H9 (cell line): ENCODE measurements around the gene OLFM1. TPM values are rescaled to one million over a fixed set of nuclear protein-coding genes. Genes with fewer than 3 reads are reported as not detected.

Experiments used
- DNase-seq: peaks from one replicate; pipeline ENCODE4 v3.0.0-alpha.2; 2017
- H2AFZ ChIP-seq: one replicate; pipeline ENCODE4 v1.6.1; 2013; ENCODE audit warnings: mild to moderate bottlenecking, low read length, control low read depth, moderate library complexity
- H2AK5ac ChIP-seq: 2 replicates; pipeline ENCODE4 v1.6.1; 2013; ENCODE audit warnings: low read length, control low read depth, mixed read lengths; ENCODE audit not compliant: insufficient read length
- H2BK120ac ChIP-seq: one replicate; pipeline ENCODE4 v1.6.1; 2013; ENCODE audit warnings: low read depth, mild to moderate bottlenecking, low read length, control low read depth, inconsistent platforms; ENCODE audit not compliant: poor library complexity, severe bottlenecking
- H2BK12ac ChIP-seq: 2 replicates; pipeline ENCODE4 v1.6.1; 2013; ENCODE audit warnings: low read length, control low read depth, mixed read lengths, low read depth; ENCODE audit not compliant: insufficient read length
- H2BK15ac ChIP-seq: 2 replicates; pipeline ENCODE4 v1.6.1; 2013; ENCODE audit warnings: low read depth, low read length, control low read depth
- H2BK20ac ChIP-seq: one replicate; pipeline ENCODE4 v1.6.1; 2013; ENCODE audit warnings: low read depth, mild to moderate bottlenecking, low read length, control low read depth, inconsistent platforms; ENCODE audit not compliant: poor library complexity, severe bottlenecking
- H2BK5ac ChIP-seq: 2 replicates; pipeline ENCODE4 v1.6.1; 2013; ENCODE audit warnings: low read length, control low read depth, mixed read lengths; ENCODE audit not compliant: insufficient read length
- H3K14ac ChIP-seq: 2 replicates; pipeline ENCODE4 v1.6.1; 2013; ENCODE audit warnings: low read length, control low read depth; ENCODE audit not compliant: insufficient read depth
- H3K18ac ChIP-seq: 2 replicates; pipeline ENCODE4 v1.6.1; 2013; ENCODE audit warnings: low read depth, mild to moderate bottlenecking, mixed read lengths, low read length, control low read depth; ENCODE audit not compliant: insufficient read length
- H3K23ac ChIP-seq: 2 replicates; pipeline ENCODE4 v1.6.1; 2013; ENCODE audit warnings: low read length, control low read depth, mixed read lengths, low read depth; ENCODE audit not compliant: insufficient read length
- H3K23me2 ChIP-seq: 2 replicates; pipeline ENCODE4 v1.6.1; 2013; ENCODE audit warnings: low read depth, mild to moderate bottlenecking, mixed read lengths, low read length, control low read depth; ENCODE audit not compliant: insufficient read length, poor library complexity, severe bottlenecking
- H3K27ac ChIP-seq: 2 replicates; pipeline ENCODE4 v1.5.1; 2013; ENCODE audit warnings: low read length, control low read depth, mixed read lengths, low read depth; ENCODE audit not compliant: insufficient read length
- H3K27me3 ChIP-seq: 2 replicates; pipeline ENCODE4 v1.6.1; 2013; ENCODE audit warnings: low read length, control low read depth, inconsistent platforms; ENCODE audit not compliant: insufficient read depth
- H3K4ac ChIP-seq: 2 replicates; pipeline ENCODE4 v1.6.1; 2013; ENCODE audit warnings: low read depth, mild to moderate bottlenecking, control low read depth, inconsistent platforms, low read length, moderate library complexity
- H3K4me1 ChIP-seq: 2 replicates; pipeline ENCODE4 v1.6.1; 2013; ENCODE audit warnings: low read length, control low read depth, inconsistent platforms; ENCODE audit not compliant: insufficient read depth
- H3K4me2 ChIP-seq: 2 replicates; pipeline ENCODE4 v1.6.1; 2013; ENCODE audit warnings: low read length, control low read depth, mixed read lengths; ENCODE audit not compliant: insufficient read length, insufficient read depth
- H3K56ac ChIP-seq: 2 replicates; pipeline ENCODE4 v1.6.1; 2013; ENCODE audit warnings: low read depth, mild to moderate bottlenecking, mixed read lengths, low read length, control low read depth; ENCODE audit not compliant: insufficient read length
- H3K79me1 ChIP-seq: 2 replicates; pipeline ENCODE4 v1.6.1; 2013; ENCODE audit warnings: low read depth, mild to moderate bottlenecking, moderate library complexity, low read length, control low read depth, inconsistent platforms; ENCODE audit not compliant: insufficient read depth, poor library complexity, severe bottlenecking
- H3K79me2 ChIP-seq: 2 replicates; pipeline ENCODE4 v1.6.1; 2013; ENCODE audit warnings: low read length, control low read depth, inconsistent platforms; ENCODE audit not compliant: insufficient read depth
- H3K9ac ChIP-seq: 2 replicates; pipeline ENCODE4 v1.6.1; 2013; ENCODE audit warnings: low read length, control low read depth, mixed read lengths; ENCODE audit not compliant: insufficient read length; ENCODE audit errors: extremely low read depth
- H3K9me3 ChIP-seq: one replicate; pipeline ENCODE4 v1.6.1; 2013; ENCODE audit warnings: low read depth, low read length, inconsistent platforms; ENCODE audit not compliant: control insufficient read depth
- H3T11ph ChIP-seq: one replicate; pipeline ENCODE4 v1.6.1; 2013; ENCODE audit warnings: mild to moderate bottlenecking, low read length, control low read depth, inconsistent platforms
- H4K20me1 ChIP-seq: one replicate; pipeline ENCODE4 v1.6.1; 2013; ENCODE audit not compliant: control insufficient read depth, insufficient read length, insufficient read depth
- H4K5ac ChIP-seq: 2 replicates; pipeline ENCODE4 v1.6.1; 2013; ENCODE audit warnings: low read depth, mild to moderate bottlenecking, mixed read lengths, low read length, control low read depth; ENCODE audit not compliant: insufficient read length
- H4K8ac ChIP-seq: replicated peaks from 2 replicates; pipeline ENCODE4 v1.6.1; 2013; ENCODE audit warnings: low read length, control low read depth, mixed read lengths, low read depth; ENCODE audit not compliant: insufficient read length
- H4K91ac ChIP-seq: 2 replicates; pipeline ENCODE4 v1.6.1; 2013; ENCODE audit warnings: low read depth, mild to moderate bottlenecking, moderate library complexity, mixed read lengths, low read length, control low read depth; ENCODE audit not compliant: insufficient read length
- H3K27ac Mint-ChIP-seq, 3 experiments: 2 replicates in 2 of 3; 3 replicates in 1 of 3; pipeline ENCODE4 v1.8.0; 2020 to 2021; ENCODE audit warnings: mixed read lengths in 3 of 3, mild to moderate bottlenecking in 1 of 3, moderate library complexity in 1 of 3
- H3K27me3 Mint-ChIP-seq: 2 replicates; pipeline ENCODE4 v1.8.0; 2021; ENCODE audit warnings: low read depth, mild to moderate bottlenecking, moderate library complexity, mixed read lengths
- H3K36me3 Mint-ChIP-seq, 3 experiments: 2 replicates in 2 of 3; 3 replicates in 1 of 3; pipeline ENCODE4 v1.8.0; 2020 to 2021; ENCODE audit warnings: low read depth in 3 of 3, mixed read lengths in 3 of 3; ENCODE audit not compliant: insufficient read depth in 1 of 3
- H3K4me1 Mint-ChIP-seq, 2 experiments: 2 replicates each; pipeline ENCODE4 v1.8.0; 2020; ENCODE audit warnings: mixed read lengths in 2 of 2
- H3K4me3 Mint-ChIP-seq, 2 experiments: 2 replicates in 1 of 2; 3 replicates in 1 of 2; pipeline ENCODE4 v1.8.0; 2020 to 2021; ENCODE audit warnings: mild to moderate bottlenecking in 2 of 2, mixed read lengths in 2 of 2, moderate library complexity in 1 of 2
- H3K9me3 Mint-ChIP-seq, 2 experiments: 2 replicates in 1 of 2; 3 replicates in 1 of 2; pipeline ENCODE4 v1.8.0; 2020; ENCODE audit warnings: mild to moderate bottlenecking in 2 of 2, mixed read lengths in 2 of 2, moderate library complexity in 1 of 2
- WGBS: extraction: QIAGEN DNeasy Blood & Tissue Kit; methylation state at CpG from one replicate; pipeline ENCODE4 v1.1.7; 2013; ENCODE audit warnings: missing lambda C conversion rate, low lambda C conversion rate, mixed read lengths; ENCODE audit not compliant: insufficient read length; ENCODE audit errors: extremely low coverage; 5-methylcytosine and 5-hydroxymethylcytosine counted together
- total RNA-seq: library from RNA; stranded (reverse); gene quantifications from 2 replicates; pipeline ENCODE4 v1.2.1, GENCODE V29; 2021
- TF ChIP-seq, protein P1 (sequence below): fragments of 200-600 bp; sonication (generic); conservative IDR thresholded peaks from 3 replicates; pipeline ENCODE4 v1.8.0; 2021; ENCODE audit warnings: antibody characterized with exemption, mild to moderate bottlenecking

The OLFM1 gene
- total RNA-seq, 1 experiment from 2014 or later, result 34.1 TPM

DNA sequence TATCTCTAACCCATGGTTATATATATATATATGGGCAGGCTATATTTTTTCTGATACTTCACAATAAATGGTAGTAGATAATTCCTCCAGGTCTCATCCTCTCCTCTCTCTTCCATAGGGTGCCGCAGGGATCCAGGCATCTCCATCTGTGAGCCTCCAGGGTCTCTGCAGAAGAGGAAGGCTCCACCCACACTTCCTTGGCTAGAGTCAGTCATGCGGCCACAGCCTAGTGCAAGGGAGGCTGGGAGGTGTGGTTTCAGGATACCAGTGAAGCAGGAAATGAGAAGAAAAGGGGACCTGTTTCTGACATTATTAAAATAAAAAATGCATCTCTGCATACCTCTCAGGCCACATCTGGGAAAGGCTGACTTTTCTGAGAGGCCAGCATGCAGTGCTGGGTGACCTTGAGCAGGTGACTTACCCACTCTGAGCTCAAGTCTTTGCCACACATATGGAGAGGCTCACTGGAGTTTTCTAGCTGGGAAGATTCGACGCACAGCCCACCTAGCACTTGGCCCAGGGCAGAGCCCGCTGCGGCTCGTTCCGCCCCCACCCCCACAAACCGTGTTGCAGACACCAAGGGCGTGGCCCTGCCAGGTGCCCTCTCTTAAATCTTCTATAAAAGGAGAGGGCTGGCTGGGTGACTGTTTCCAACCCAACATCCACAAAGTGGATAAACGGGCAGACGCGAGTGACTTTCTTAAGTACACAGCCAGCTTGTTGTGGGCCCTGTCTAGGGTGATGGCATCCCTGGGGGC, 47.9 kb downstream of the OLFM1 start:
- Histone ChIP-seq H3K14ac (no peak overlapping the region), H2BK5ac (no peak overlapping the region), H3K23ac (no peak overlapping the region), H3K9me3 (no peaks in the 10 kb centered on the region), H3K4me1 (no peaks in the 10 kb centered on the region), H3K18ac (no peak overlapping the region), H2BK120ac (no peak overlapping the region), H3K4ac (no peak overlapping the region), H4K91ac (no peak overlapping the region), H2BK15ac (no peak overlapping the region), H2BK20ac (no peak overlapping the region), H3K56ac (no peak overlapping the region), H4K8ac (no peak overlapping the region), H3K79me1 (no peaks in the 10 kb centered on the region), H3K4me2 (no peak overlapping the region), H2BK12ac (no peak overlapping the region), H3K27me3 (no peaks in the 10 kb centered on the region), H4K5ac (no peak overlapping the region), H3K23me2 (peaks cover 2% of the 10 kb centered on the region), H3K27ac (no peak overlapping the region), H2AFZ (no peak overlapping the region), H3K79me2 (no peaks in the 10 kb centered on the region), H4K20me1 (peaks cover 2% of the 10 kb centered on the region), H3K9ac (no peak overlapping the region), H3T11ph (no peak overlapping the region), H2AK5ac (no peak overlapping the region)
- H3K4me1 Mint-ChIP-seq, result peaks cover 18 to 21% of the 10 kb centered on the region in 2 experiments
- H3K9me3 Mint-ChIP-seq, result peaks cover 12 to 18% of the 10 kb centered on the region in 2 experiments
- no CpG with 5 or more reads among the region's 13 CpGs for WGBS
- TF ChIP-seq, protein P1, sequence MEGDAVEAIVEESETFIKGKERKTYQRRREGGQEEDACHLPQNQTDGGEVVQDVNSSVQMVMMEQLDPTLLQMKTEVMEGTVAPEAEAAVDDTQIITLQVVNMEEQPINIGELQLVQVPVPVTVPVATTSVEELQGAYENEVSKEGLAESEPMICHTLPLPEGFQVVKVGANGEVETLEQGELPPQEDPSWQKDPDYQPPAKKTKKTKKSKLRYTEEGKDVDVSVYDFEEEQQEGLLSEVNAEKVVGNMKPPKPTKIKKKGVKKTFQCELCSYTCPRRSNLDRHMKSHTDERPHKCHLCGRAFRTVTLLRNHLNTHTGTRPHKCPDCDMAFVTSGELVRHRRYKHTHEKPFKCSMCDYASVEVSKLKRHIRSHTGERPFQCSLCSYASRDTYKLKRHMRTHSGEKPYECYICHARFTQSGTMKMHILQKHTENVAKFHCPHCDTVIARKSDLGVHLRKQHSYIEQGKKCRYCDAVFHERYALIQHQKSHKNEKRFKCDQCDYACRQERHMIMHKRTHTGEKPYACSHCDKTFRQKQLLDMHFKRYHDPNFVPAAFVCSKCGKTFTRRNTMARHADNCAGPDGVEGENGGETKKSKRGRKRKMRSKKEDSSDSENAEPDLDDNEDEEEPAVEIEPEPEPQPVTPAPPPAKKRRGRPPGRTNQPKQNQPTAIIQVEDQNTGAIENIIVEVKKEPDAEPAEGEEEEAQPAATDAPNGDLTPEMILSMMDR, result no peak
- peaks cover 11% of the 10 kb centered on the region for H3K27me3 Mint-ChIP-seq
- peaks cover 7 to 12% (median 11%) of the 10 kb centered on the region in 3 experiments; a peak in 4 of 7 replicates for H3K36me3 Mint-ChIP-seq
- no peak overlapping the region for H3K4me3 Mint-ChIP-seq
- H3K27ac Mint-ChIP-seq, result no peak overlapping the region
- no peak for DNase-seq
